A673 (cell line): ENCODE measurements around the gene AGBL3. TPM values are rescaled to one million over a fixed set of nuclear protein-coding genes. Genes with fewer than 3 reads are reported as not detected.

Source experiments
- BruUV-seq: library from RNA; stranded (reverse); fragments of 400-500 nt; replicated peaks from 2 replicates; lab custom pipeline; 2021; lab: Mats Ljungman, UMichigan
- CTCF ChIA-PET: fragments of 300-600 bp; sonication (Branson Sonifier 250); formaldehyde crosslinking; loops from one replicate; lab custom pipeline; 2022; ENCODE audit warnings: antibody characterized with exemption; lab: Charles Lee
- POLR2A ChIA-PET: fragments of 300-600 bp; sonication (Branson Sonifier 250); formaldehyde crosslinking; loops from one replicate; lab custom pipeline; 2022; ENCODE audit warnings: antibody characterized with exemption; ENCODE audit not compliant: low non-redundant PET; lab: Charles Lee
- DNase-seq: peaks from one replicate; pipeline ENCODE4 v3.0.0-alpha.2; 2015; ENCODE audit warnings: low spot score
- H3K27ac ChIP-seq: fragments of 200-600 bp; sonication (generic); 2 replicates; pipeline ENCODE4 v1.5.1; 2016; ENCODE audit warnings: mixed run types, low read depth, mild to moderate bottlenecking, mixed read lengths, antibody characterized with exemption, low read length; ENCODE audit not compliant: poor library complexity, severe bottlenecking
- H3K27me3 ChIP-seq: fragments of 200-600 bp; sonication (generic); replicated peaks from 2 replicates; pipeline ENCODE4 v1.6.1; 2017; ENCODE audit warnings: mixed run types, low read depth, mild to moderate bottlenecking, mixed read lengths, antibody characterized with exemption, low read length; ENCODE audit not compliant: insufficient read depth, poor library complexity
- H3K36me3 ChIP-seq: fragments of 200-600 bp; sonication (generic); 2 replicates; pipeline ENCODE4 v1.6.1; 2016; ENCODE audit warnings: mixed run types, mild to moderate bottlenecking, mixed read lengths, antibody characterized with exemption, low read length; ENCODE audit not compliant: insufficient read depth, poor library complexity, severe bottlenecking
- H3K4me1 ChIP-seq: fragments of 200-600 bp; sonication (generic); 2 replicates; pipeline ENCODE4 v1.6.1; 2017; ENCODE audit warnings: mixed run types, mild to moderate bottlenecking, mixed read lengths, antibody characterized with exemption, low read length; ENCODE audit not compliant: insufficient read depth, poor library complexity, severe bottlenecking
- H3K4me3 ChIP-seq: fragments of 200-600 bp; sonication (generic); 2 replicates; pipeline ENCODE4 v1.5.1; 2016; ENCODE audit warnings: low read depth, mixed run types, mild to moderate bottlenecking, mixed read lengths, low read length; ENCODE audit not compliant: poor library complexity, severe bottlenecking
- H3K9me3 ChIP-seq: fragments of 200-600 bp; sonication (generic); 2 replicates; pipeline ENCODE4 v1.6.1; 2016; ENCODE audit warnings: mixed run types, low read depth, mild to moderate bottlenecking, mixed read lengths, antibody characterized with exemption, low read length; ENCODE audit not compliant: poor library complexity, severe bottlenecking
- EZH2 ChIP-seq: fragments of 200-600 bp; sonication (generic); IDR thresholded peaks from 2 replicates; pipeline ENCODE4 v1.6.1; 2017; ENCODE audit warnings: borderline replicate concordance, low read depth, mild to moderate bottlenecking, mixed read lengths, antibody characterized with exemption, low read length; ENCODE audit not compliant: poor library complexity, severe bottlenecking
- intact Hi-C: fragments of 100-400 bp; cut with micrococcal nuclease; formaldehyde crosslinking; loops from one replicate; pipeline ENCODE4 v1.10.0; 2022; ENCODE audit not compliant: unreplicated experiment
- total RNA-seq: library from RNA; stranded (reverse); gene quantifications from 2 replicates; pipeline ENCODE4 v1.2.3, GENCODE V29; 2021
- TF ChIP-seq, protein P1 (sequence below): fragments of 300-800, 200-600 bp; sonication (generic); conservative IDR thresholded peaks from 2 replicates; pipeline ENCODE4 v1.5.1; 2017; ENCODE audit warnings: low read depth, mild to moderate bottlenecking, antibody characterized with exemption, low read length, moderate library complexity, mixed read lengths

Gene AGBL3
- total RNA-seq, 1 experiment from 2014 or later: 2.9 TPM

DNA sequence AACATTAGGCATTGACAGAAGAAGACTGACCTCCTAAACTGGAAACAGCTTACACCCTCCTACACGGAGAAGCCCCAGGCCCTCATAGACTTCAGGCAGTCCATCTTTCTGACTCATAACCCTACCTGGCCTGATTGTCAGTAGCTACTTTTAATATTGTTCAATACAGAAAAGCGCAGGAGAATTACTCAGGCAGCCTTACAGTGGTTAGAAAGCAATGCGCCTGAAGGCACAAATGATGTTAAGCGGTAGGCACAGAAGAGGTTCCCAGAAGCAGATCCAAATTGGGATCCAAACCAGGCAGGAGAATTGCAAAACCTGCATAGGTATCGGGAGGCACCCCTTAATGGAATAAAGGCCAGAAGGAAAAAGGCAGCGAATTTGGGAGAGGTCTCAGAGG, 189.6 kb downstream of the AGBL3 start:
- no peaks in the 10 kb centered on the region for H3K27me3 ChIP-seq
- intact Hi-C loops: loop anchor here (10.0 kb wide), 1 partner anchor 61 kb away; no protein-coding TSS in a partner anchor
- H3K4me1 ChIP-seq: no peaks in the 10 kb centered on the region
- ChIA-PET POLR2A (no interaction called here), CTCF (no interaction called here)
- no peak overlapping the region for H3K4me3 ChIP-seq
- DNase-seq: no peak
- H3K9me3 ChIP-seq: peaks cover 2% of the 10 kb centered on the region
- TF ChIP-seq, protein P1, sequence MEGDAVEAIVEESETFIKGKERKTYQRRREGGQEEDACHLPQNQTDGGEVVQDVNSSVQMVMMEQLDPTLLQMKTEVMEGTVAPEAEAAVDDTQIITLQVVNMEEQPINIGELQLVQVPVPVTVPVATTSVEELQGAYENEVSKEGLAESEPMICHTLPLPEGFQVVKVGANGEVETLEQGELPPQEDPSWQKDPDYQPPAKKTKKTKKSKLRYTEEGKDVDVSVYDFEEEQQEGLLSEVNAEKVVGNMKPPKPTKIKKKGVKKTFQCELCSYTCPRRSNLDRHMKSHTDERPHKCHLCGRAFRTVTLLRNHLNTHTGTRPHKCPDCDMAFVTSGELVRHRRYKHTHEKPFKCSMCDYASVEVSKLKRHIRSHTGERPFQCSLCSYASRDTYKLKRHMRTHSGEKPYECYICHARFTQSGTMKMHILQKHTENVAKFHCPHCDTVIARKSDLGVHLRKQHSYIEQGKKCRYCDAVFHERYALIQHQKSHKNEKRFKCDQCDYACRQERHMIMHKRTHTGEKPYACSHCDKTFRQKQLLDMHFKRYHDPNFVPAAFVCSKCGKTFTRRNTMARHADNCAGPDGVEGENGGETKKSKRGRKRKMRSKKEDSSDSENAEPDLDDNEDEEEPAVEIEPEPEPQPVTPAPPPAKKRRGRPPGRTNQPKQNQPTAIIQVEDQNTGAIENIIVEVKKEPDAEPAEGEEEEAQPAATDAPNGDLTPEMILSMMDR: no peak
- no peak for TF ChIP-seq EZH2
- BruUV-seq: no TSS peak
- H3K36me3 ChIP-seq: no peaks in the 10 kb centered on the region
- no peak overlapping the region for H3K27ac ChIP-seq

DNA sequence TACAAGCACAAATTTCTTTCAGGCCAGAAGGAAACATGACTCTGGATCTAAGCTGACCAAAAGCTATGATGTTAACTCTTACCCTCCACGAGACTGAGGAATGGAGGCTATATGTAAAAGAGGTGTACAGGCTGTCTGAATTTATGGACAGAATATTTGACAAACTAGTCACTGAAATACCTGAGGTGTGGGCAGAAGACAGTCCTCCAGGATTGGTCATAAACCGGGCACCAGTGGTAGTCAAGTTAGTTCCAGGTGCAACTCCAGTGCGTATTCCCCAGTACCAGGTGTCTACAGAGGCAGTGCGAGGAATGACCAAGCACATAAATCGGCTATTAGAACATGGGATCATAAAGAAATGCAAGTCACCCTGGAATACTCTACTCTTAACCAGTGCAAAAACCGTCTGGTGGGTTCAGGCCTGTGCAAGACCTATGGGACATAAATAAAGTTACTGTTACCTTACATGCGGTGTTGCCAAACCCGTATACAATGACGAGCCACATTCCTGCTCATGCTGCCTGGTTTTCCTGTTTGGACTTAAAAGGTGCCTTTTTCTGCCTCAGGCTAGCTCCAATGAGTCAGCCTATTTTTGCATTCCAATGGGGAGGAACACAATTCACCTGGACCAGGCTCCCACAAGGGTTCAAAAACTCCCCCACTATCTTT, 190.9 kb downstream of the AGBL3 start:
- Histone ChIP-seq H3K27ac (no peak overlapping the region), H3K27me3 (no peaks in the 10 kb centered on the region), H3K36me3 (no peaks in the 10 kb centered on the region), H3K4me3 (no peak overlapping the region), H3K9me3 (peaks cover 15% of the 10 kb centered on the region), H3K4me1 (no peaks in the 10 kb centered on the region)
- no TSS peak for BruUV-seq
- POLR2A ChIA-PET: no interaction called here
- intact Hi-C loops: loop anchor here (10.0 kb wide), 1 partner anchor 62 kb away; no protein-coding TSS in a partner anchor
- TF ChIP-seq, protein P1: no peak
- no peak for TF ChIP-seq EZH2
- CTCF ChIA-PET: no interaction called here
- DNase-seq: no peak

DNA sequence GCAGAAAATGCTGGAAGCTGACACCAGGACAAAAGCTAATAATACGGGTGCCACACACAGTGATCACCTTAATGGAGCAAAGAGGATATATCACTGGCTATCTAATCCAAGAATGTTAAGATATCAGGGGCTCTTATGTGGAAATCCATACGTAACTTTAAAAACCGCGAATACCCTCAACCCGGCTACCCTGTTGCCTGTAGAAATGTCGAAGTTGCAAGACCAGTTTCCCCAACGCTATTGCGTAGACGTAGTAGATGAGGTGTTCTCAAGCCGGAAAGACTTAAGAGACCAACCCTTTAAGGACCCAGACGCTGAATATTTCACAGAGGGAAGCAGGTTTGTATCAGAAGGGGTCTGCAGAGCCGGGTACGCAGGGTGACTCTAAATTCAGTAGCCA, 192.1 kb downstream of the AGBL3 start:
- intact Hi-C loops: loop anchor here (10.0 kb wide), 1 partner anchor 64 kb away; no protein-coding TSS in a partner anchor
- DNase-seq: no peak
- no peak overlapping the region for H3K4me3 ChIP-seq

More for the DNA sequence above, 192.1 kb downstream of the AGBL3 start:
- BruUV-seq: no TSS peak
- no peaks in the 10 kb centered on the region for H3K27me3 ChIP-seq
- H3K4me1 ChIP-seq: no peaks in the 10 kb centered on the region
- ChIA-PET CTCF (no interaction called here), POLR2A (no interaction called here)
- no peaks in the 10 kb centered on the region for H3K36me3 ChIP-seq
- TF ChIP-seq, protein P1: no peak
- no peak for TF ChIP-seq EZH2
- H3K9me3 ChIP-seq: peaks cover 17% of the 10 kb centered on the region
- H3K27ac ChIP-seq: no peak overlapping the region
